Measurements from ENCODE around the gene C9orf57.
"Not testable (repeated sequence)": the region's sequence is repeated elsewhere in the genome, so short reads cannot be mapped to it uniquely, and the experiment has no call there.

The C9orf57 gene, protein sequence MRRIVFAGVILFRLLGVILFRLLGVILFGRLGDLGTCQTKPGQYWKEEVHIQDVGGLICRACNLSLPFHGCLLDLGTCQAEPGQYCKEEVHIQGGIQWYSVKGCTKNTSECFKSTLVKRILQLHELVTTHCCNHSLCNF

DNA sequence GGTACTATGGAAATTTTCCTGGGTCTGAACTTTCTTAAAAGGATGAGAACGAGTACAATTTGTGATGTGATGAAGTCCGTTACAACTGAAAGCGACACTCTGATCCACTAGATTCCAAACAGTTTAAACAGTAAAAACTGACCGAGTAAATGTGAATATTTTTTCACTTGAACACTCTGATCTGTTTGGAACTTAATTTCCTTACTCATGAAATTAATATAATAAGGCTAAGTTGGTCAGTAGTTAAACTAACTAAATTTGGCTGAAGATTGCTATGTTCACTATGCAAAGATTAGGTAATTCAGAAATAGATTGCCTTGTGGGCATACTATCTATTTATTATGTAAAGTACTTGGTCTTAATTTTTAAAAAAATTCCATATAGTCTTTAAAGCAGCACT, at the start of gene C9orf57:
C9orf57 (minus strand) TSS at position 101 of the 400 bp plus-strand sequence. CDS start 1,282 bp downstream, outside the sequence.
- DNase-seq (ENCODE audit: low read depth in 2 of 2): no peak

DNA sequence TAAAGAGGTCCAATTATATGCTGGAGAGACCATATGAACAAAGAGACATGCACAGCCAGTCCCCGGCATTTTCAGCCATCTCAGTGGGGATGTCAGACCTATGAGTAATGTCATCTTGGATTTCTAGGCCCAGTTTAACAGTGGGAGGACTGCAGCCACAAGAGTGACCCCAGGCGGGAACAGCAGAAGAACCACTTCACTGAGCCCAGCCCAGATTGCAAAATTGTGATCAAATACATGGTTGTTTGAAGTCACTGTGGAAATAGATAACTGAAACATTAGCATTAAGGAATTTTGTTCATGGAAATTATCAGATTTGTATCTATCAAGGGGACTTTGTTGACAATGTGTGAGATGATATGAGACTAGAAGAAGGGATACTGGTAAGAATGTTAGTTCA, 42.1 kb upstream of the C9orf57 start:
- DNase-seq (ENCODE audit: low read depth in 2 of 2): no peak

DNA sequence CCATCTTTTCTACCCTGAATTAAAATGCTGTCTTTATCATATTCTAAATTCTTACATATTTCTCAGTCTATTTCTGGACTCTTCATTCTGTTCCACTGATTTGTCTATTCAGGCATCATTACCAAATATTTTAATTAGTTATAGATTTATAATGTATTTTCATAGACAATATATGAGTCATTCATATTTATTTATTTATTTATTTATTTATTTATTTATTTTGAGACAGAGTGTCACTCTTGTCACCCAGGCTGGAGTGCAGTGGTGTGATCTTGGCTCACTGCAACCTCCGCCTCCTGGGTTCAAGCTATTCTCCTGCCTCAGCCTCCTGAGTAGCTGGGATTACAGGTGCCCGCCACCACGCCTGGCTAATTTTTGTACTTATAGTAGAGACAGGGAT, 35.1 kb upstream of the C9orf57 start:
- DNase-seq (ENCODE audit: low read depth in 2 of 2): not testable (repeated sequence)

DNA sequence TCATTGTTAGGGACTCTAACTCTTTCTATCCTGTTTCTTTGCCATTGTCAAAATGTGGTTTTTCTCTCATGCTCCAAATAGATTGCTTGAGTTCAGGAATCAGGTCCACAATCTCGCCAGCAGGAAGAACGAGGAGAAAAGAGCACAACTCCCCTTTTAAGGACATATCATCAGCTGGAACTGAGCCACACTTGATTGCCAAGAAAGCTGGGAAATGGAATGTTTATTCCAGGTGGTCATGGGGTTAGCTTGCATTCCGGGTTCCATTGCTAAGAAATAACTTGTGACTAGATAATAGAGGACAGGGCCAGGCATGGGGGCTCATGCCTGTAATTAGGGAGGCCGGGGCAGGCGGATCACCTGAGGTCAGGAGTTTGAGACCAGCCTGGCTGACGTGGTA, 32.4 kb upstream of the C9orf57 start:
- DNase-seq (ENCODE audit: low read depth in 2 of 2): no peak

DNA sequence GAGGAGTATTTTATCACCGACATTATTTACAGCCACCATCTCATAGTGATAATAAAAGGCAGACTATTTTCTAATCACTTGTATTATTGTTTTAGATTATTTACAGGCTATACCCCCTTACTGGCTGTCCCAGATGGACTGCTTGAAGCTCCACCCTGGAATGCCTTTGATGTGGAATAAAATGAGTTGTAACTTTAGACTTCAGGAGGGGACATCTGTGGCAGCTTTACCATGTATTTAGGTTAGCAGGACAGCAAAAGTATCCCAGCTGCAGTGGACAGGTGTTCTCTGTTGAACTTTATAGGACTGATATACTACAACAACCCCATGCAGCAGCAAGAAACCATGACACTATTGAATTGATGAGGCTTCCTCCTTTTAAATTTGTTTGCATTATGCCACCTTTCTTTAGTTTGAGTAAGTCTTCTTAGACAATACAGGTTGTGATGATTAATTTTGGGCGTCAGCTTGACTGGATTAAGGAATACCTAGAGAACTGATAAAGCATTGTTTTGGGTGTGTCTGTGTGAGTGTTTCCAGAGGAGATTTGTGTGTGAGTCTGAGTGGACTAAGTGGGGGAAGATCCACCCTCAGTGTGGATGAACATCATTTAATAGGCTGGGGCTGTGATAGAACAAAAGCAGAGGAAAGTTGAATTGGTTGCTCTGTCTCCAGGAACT, 29.2 kb upstream of the C9orf57 start:
- DNase-seq (ENCODE audit: low read depth in 2 of 2): no peak

DNA sequence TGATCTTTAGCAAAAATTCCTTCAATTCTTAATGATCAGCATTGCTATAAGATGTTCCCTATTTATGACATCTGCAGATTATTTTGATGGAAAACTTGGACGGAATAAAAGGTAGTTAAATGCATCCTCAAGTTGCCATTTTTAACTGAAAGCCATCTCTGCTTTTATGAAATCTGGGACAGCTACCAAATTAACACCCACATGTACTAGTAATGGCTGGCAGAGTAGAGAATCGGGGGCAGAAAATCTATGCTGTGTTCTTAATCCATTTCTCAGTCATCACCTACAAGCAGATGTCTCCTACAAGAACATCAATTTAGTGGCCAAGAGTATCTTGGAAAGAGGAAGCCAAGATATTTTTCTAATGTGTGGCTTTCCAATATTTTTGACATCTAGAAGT, 22.1 kb upstream of the C9orf57 start:
- no peak for DNase-seq (ENCODE audit: low read depth in 2 of 2)

DNA sequence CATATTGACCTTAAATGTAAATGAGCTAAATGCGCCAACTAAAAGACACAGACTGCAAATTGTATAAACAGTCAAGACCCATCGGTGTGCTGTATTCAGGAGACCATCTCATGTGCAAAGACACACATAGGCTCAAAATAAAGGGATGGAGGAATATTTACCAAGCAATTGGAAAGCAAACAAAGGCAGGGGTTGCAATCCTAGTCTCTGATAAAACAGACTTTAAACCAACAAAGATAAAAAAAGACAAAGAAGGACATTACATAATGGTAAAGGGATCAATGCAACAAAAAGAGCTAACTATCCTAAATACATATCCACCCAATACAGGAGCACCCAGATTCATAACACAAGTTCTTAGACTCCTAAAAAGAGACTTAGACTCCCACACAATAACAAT, 14.3 kb upstream of the C9orf57 start:
- not testable (repeated sequence) for DNase-seq (ENCODE audit: low read depth in 2 of 2)

DNA sequence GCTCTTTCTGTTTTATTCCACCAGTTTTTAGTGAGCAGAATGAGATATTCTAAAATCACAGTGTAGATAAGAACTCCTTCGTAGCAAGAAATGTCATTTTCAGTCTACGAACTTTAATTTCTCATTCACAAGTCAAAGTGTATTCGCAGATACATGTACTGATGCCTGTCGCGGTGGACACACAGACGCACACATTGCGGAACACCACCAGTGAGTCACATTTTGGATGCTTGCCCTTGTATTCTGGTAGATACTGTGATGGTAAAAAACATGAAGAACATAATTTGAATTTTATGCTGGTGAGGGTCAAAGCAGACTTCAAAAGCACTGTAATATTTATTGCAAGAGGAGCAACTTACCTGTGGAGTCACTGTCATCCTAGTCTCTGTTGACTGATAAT, 4.7 kb upstream of the C9orf57 start:
- DNase-seq (ENCODE audit: low read depth in 2 of 2): no peak

DNA sequence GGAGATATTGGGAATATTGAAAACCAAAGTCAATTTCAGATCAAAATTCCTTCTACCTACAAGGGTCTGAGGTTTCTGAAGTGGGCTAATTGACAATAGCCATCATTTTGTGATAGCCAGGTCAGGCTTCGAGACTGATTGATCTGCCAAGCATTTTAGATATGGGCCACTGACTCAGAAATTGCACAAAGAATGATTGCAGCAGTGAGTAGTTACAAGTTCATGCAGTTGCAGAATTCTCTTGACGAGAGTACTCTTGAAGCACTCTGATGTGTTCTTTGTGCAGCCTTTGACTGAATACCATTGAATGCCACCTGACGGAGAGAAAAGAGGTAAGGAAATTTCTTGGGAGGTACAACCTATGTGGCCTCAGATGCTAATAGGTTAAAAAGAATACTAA, 8.3 kb downstream of the C9orf57 start:
- no peak for DNase-seq (ENCODE audit: low read depth in 2 of 2)

DNA sequence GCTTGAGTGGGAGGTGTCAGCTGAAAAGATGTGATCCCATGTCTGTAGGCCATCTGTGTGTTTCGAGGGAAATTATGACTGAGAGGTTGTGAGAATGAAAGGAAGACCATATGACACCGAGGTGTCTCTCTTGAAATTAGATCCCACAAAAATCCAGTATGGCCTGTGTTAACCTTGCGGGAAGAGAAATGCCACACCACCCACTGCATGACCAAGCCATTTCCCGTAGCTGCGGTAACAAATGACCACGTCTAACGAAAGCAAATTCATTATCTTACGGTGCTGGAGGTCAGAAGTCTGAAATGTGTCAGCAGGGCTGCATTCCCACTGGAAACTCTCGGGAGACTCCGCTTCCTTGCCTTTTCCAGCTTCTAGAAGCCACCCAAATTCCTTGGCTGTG, 11.6 kb downstream of the C9orf57 start:
- no peak for DNase-seq (ENCODE audit: low read depth in 2 of 2)

DNA sequence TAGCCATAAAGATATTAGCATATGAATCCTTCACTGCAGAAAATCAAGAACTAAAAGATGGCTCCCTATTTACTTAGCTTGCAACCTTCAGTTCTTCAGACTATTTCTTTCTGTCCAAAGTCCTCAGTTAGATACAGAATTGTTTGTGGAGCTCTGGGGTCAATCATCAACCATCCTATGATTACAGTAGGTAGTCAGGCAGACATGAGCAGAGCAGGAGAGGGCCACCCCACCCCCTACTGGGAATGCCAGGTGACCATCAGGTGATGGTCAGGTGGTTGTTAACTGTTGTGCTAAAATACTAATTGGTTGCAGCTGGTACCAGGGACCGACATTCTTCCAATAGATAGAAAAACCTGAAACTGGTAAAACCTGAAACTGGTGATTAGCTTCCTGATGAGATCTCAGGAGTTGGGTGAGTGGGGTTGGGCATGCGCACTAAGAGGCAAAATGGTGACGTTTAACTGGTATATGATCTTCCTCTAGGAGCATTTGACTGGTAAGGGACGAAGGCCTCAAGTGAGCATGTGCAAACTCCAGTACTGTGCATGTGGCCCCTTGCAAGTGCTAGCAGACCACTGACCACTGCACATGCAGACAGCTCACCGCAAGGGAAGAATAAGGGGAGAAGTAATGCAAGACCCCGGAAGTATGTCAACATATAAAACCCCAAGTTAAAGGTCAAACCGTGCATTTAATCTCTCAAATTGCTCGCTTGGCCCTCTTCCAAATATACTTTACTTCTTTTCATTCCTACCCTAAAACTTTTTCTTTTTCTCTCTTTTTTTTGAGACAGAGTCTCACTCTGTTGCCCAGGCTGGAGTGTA, 13.6 kb downstream of the C9orf57 start:
- no peak for DNase-seq (ENCODE audit: low read depth in 2 of 2)

DNA sequence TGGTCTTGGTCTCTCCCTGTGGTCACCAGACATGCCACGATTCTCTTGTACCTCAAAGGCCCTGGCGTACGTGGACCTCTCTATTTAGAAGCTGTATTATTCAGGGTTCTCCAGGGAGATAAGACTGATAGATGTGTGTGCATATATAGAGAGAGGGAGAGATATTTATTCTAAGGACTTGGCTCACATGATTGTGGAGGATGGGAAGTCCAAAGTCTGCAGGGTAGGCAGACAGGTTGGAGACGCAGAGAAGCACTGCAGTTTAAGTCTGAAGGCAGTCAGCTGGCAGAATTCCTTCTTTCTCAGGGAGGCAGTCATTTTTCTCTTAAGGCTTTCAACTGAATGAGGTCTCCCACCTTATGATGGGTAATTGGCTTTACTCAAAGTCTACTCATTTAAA, 16.3 kb downstream of the C9orf57 start:
- no peak for DNase-seq (ENCODE audit: low read depth in 2 of 2)

DNA sequence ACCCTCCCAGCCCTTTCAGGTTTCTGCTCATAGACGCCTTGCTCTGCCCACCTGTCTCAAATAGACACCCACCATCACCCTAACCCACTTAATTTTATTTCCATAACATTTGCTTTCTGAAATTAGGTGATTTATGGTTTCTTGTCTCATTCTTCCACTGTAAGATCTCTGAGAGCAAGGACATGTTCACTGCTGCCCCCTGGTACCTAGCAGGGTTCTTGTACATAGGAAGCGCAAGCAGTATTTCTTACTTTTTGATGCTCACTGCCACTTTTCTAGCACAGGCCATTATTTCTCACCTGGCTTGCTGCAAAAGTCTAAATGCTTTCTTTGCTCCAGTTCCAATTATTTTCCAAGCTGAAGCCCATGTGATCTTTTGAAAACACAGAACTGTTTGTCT, 16.8 kb downstream of the C9orf57 start:
- no peak for DNase-seq (ENCODE audit: low read depth in 2 of 2)

DNA sequence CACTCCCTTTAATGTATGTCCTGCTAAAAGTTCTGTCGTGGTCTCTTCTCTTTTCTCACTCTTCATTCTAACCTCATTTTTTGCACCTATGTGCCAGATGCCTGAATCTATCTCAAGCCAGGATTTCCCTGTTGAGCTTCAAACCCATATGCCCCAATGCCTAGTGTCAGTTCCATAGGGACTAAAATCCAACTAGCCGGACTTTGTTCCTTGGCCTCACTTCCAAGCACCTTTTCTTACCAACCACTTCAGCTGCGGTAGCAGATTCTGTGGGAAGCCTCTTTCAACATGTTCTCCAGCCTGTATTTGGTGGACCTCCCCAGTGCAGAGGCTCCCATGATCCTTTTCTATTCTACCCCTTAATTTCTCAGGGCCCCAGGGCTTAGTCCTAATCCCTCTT, 17.5 kb downstream of the C9orf57 start:
- no peak for DNase-seq (ENCODE audit: low read depth in 2 of 2)

DNA sequence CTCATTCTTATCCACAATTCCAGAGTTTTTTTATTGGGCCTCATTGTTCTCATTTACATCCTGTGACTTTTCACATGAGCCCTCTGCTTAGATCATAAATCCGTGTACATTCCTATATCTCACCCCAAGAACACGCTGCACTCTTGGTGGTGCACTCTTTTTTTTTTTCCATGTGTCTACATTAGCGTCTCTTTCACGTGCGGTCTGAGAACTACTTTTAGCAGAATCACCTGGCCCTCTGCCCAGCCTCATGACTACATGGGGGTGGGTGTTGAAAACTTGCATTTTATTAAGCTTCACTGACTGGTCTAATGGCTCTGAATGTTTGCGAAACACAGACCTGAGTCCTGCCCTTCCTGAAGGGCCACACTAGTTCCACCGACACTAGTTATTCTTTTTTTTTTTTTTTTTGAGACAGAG, 18.6 kb downstream of the C9orf57 start:
- no peak for DNase-seq (ENCODE audit: low read depth in 2 of 2)

DNA sequence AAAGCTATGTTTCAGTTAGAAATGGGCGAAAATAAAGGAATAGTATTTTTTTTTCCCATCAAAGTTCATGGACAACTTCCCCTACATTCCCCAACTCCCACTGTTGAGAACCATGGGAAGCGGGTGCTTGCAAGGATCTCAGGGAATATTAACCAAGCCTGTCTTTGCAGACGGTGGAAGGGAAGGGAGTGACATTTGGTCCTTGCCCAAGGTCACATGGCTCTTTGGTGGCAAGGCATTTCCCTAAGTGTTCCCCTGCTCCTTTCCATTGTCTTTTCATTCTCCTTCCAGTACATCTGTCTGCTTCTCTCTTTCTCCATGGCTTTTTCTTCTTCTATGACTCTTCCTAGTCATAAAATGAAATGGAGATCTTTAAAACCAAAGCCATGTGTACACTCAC, 19.0 kb downstream of the C9orf57 start:
- DNase-seq (ENCODE audit: low read depth in 2 of 2): no peak

DNA sequence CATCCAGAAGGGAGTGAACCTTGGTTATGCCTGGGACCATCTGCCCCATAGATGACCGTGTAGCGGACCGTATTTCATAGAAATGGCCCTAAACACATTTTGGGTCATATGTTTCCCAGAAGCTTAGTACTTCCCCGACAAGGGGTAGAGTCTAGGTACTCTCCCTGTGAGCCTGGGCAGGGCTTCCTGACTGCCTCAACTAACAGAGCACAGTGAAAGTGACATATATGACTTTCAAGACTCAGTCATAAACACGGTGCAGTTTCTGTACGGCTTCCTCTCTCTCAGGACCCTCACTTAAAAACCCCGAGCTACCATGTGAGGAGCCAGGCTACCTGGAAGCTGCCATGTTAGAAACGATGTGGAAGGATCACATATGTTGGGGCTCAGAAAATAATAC, 20.9 kb downstream of the C9orf57 start:
- no peak for DNase-seq (ENCODE audit: low read depth in 2 of 2)

DNA sequence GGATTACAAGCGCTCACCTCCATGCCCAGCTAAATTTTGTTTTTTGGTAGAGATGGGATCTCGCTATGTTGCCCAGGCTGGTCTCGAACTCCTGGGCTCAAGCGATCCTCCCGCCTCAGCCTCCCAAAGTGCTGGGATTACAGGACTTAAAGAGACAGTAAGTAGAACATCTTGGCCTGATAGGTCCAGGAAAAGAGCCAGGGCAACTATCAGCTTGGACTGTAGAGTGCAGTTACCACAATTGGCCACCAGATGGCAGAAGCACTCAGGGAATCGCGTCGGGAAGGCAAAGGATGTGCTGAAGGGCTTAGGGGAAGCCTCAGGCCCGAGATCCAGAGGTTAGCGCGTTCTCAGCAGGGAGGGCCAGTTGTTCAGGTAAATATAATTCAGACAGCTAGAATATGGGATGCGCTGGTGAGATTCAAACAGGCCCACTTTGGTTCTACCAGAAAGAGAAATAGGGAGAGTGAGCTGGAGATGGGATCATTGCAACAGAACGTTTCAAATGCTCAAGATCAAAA, 21.5 kb downstream of the C9orf57 start:
- DNase-seq (ENCODE audit: low read depth in 2 of 2): peak; percentile 54 to 59

DNA sequence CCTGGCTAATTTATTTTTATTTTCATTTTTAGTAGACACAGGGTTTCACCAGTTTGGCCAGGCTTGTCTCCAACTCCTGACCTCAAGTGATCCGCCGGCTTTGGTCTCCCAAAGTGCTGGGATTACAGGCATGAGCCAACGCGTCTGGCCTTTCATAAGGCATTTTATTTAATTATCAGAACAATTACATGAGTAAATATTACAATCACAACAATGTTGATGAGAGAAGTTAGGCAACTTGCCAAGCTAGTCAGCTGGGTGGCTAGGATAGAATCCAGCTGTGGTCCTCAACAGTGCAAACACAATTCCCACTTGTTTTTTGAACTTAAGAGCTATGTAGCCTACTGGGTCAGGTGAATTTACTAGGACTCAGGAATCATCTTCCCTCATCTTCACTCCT, 22.0 kb downstream of the C9orf57 start:
- DNase-seq (ENCODE audit: low read depth in 2 of 2): no peak

DNA sequence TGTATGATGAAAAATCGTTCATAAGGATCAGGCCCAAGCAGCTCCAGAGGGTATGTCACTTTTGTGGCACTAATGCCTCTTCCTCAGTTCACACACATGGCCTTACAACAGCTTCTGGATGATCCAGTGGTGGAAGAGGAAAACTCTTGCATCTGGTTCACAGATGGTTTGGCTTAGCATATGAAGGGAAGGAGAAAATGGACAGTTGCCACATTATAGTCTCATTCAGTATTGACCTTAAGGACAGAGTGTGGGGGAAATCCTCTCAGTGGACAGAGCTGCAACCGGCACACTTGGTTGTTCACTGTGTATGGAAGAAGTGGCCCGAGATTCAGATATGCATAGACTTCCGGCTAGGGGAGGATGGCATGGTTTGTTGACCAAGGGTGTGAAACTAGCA, 22.8 kb downstream of the C9orf57 start:
- DNase-seq (ENCODE audit: low read depth in 2 of 2): no peak

DNA sequence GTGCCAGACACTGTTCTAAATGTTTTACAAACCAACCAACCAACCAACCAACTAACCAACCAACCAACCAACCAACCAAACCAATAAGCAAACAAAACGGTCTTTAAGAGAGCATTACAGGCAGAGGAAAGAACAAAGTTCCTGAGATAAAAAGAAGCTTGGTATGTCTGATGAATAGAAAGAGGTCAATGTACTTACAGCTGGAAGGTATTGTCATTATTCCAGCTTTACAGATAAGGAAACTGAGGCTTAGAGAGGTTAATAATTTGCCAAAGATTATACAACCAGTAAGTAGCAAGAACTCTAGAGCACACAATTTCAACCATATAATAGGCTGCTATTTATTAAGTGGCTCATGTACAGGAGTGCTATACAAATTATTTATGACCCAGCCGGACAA, 29.6 kb downstream of the C9orf57 start:
- no peak for DNase-seq (ENCODE audit: low read depth in 2 of 2)

DNA sequence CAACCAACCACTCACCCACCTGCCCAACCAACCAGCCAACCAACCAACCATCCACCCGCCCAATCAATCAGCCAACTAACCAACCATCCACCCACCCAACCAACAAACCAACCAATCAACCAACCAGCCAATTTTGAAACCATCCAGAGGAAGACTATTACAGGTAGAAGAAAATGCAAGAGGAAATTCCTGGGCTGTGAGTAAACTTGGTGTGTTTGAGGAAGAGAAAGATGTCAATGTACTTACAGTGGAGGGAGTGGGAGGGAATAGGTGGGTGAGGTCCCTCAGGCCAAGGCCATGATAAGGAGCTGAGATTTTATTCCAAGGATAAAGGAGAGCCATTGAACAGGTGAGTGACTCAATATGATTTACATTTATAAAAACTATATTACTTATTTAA, 30.4 kb downstream of the C9orf57 start:
- DNase-seq (ENCODE audit: low read depth in 2 of 2): no peak

DNA sequence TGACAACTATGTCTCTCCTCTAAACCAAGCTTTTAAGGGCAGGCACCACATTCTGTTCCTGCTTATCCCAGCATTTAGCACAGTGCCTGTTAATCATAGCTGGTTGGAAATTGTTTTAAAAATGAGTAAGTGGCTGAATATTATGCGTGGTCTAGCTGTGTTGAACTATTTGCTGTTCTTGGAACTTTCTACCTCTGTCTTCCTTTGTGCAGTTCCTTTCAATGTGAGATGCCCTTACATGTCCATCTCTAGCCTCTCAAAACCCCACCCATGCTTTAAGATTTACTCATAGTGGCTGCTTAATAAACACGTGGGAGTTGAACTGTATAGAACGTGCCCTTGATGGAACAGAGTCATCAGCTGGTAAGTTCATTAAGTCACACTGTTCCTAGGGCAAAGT, 34.5 kb downstream of the C9orf57 start:
- no peak for DNase-seq (ENCODE audit: low read depth in 2 of 2)
